Thyroid gland (tissue), 4 donors: ENCODE results near the gene PAM.

Experiments used
- CTCF ChIP-seq, 6 experiments: fragments of 200-600 bp in 3 of 6; fragments of 450-650 bp in 3 of 6; sonication (generic) in 3 of 6; IDR thresholded peaks; one replicate each; pipeline ENCODE4 v1.5.1; 2016 to 2019; ENCODE audit warnings: antibody characterized with exemption in 6 of 6, mild to moderate bottlenecking in 2 of 6, inconsistent platforms in 1 of 6, moderate library complexity in 1 of 6
- POLR2A ChIP-seq, 2 donors: fragments of 450-650 bp; IDR thresholded peaks; one replicate each; pipeline ENCODE4 v1.6.1; 2017; ENCODE audit warnings: antibody characterized with exemption in 2 of 2, mild to moderate bottlenecking in 2 of 2, moderate library complexity in 1 of 2

- no peak for TF ChIP-seq CTCF (IDR thresholded peaks at IDR 0.05)
- TF ChIP-seq POLR2A (IDR thresholded peaks at IDR 0.05), result no peak
Observed at GRCh38 chr5:102969641-102970040, 214.5 kb downstream of the PAM start.
